Measurements from ENCODE around the gene BCL2L11. TPM values are rescaled to one million over a fixed set of nuclear protein-coding genes. Genes with fewer than 3 reads are reported as not detected.

The BCL2L11 gene
- total RNA-seq, 1 donor from 2014 or later = 221 TPM

GRCh38 chr2:111111101-111111755 lies 9.5 kb upstream of the BCL2L11 start:
- H3K4me1 Mint-ChIP-seq = peaks cover 5% of the 10 kb centered on the region
- intact Hi-C loops (cut with micrococcal nuclease) = no loop called here
- H3K4me3 Mint-ChIP-seq = no peak overlapping the region
- no peaks in the 10 kb centered on the region for H3K36me3 Mint-ChIP-seq (ENCODE audit: low read depth)
- TF ChIP-seq, protein P1, sequence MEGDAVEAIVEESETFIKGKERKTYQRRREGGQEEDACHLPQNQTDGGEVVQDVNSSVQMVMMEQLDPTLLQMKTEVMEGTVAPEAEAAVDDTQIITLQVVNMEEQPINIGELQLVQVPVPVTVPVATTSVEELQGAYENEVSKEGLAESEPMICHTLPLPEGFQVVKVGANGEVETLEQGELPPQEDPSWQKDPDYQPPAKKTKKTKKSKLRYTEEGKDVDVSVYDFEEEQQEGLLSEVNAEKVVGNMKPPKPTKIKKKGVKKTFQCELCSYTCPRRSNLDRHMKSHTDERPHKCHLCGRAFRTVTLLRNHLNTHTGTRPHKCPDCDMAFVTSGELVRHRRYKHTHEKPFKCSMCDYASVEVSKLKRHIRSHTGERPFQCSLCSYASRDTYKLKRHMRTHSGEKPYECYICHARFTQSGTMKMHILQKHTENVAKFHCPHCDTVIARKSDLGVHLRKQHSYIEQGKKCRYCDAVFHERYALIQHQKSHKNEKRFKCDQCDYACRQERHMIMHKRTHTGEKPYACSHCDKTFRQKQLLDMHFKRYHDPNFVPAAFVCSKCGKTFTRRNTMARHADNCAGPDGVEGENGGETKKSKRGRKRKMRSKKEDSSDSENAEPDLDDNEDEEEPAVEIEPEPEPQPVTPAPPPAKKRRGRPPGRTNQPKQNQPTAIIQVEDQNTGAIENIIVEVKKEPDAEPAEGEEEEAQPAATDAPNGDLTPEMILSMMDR (IDR thresholded peaks at IDR 0.05) = no peak
- ChIA-PET CTCF (interaction anchor here (1.4 kb wide), 1 partner anchor 299 kb away, joined by 5 read pairs; no protein-coding TSS in a partner anchor), POLR2A (no interaction called here)
- H3K27ac Mint-ChIP-seq = no peak overlapping the region
- H3K27me3 Mint-ChIP-seq = peaks cover 26% of the 10 kb centered on the region
- no peaks in the 10 kb centered on the region for H3K9me3 Mint-ChIP-seq
- no peak for DNase-seq
- ATAC-seq (ENCODE audit: low read depth) = no peak

DNA sequence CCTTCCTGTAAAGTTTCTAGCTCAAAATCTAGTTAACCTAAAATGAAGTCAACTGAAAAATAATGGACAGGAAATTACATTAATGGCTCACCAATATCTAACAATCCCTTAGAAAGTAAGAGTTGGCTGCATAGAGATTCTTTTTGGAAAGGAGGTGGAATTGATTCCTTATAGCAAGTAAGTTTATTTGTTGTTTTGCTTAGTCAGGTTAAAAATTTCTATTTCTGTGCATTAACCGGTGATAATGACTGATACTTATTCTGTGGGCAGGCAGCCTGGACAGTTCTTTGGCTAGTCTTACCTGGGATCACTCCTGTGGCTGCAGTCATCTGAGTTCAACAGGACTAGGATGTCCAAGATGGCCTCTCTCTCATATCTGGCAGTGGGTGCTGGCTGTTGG lies 6.9 kb upstream of the BCL2L11 start:
- no peaks in the 10 kb centered on the region for H3K9me3 Mint-ChIP-seq
- POLR2A ChIA-PET = interaction anchor here (0.6 kb wide), 2 partner anchors 33 to 44 kb away, joined by 3 to 7 read pairs; no protein-coding TSS in a partner anchor
- ATAC-seq (ENCODE audit: low read depth) = no peak
- H3K27ac Mint-ChIP-seq = no peak overlapping the region
- H3K27me3 Mint-ChIP-seq = peaks cover 28% of the 10 kb centered on the region
- H3K4me3 Mint-ChIP-seq = no peak overlapping the region
- CTCF ChIA-PET = no interaction called here
- H3K4me1 Mint-ChIP-seq = peaks cover 28% of the 10 kb centered on the region
- TF ChIP-seq, protein P1 (IDR thresholded peaks at IDR 0.05) = no peak
- intact Hi-C loops (cut with micrococcal nuclease) = no loop called here
- no peak for DNase-seq
- no peaks in the 10 kb centered on the region for H3K36me3 Mint-ChIP-seq (ENCODE audit: low read depth)

- no peak for DNase-seq
- intact Hi-C loops (cut with micrococcal nuclease) = loop anchor here (2.0 to 5.0 kb wide), 3 partner anchors 87 to 341 kb away; no protein-coding TSS in a partner anchor
- ChIA-PET POLR2A (no interaction called here), CTCF (interaction anchor here (0.7 to 2.0 kb wide), 3 partner anchors 11 to 304 kb away, joined by 3 to 6 read pairs (median 3); no protein-coding TSS in a partner anchor)
- peaks cover 24% of the 10 kb centered on the region for H3K27me3 Mint-ChIP-seq
- H3K9me3 Mint-ChIP-seq = no peaks in the 10 kb centered on the region
- no peak overlapping the region for H3K27ac Mint-ChIP-seq
- ATAC-seq (ENCODE audit: low read depth) = no peak
- H3K4me3 Mint-ChIP-seq = no peak overlapping the region
- peaks cover 5% of the 10 kb centered on the region for H3K36me3 Mint-ChIP-seq (ENCODE audit: low read depth)
- TF ChIP-seq, protein P1 (IDR thresholded peaks at IDR 0.05) = no peak
- peaks cover 40% of the 10 kb centered on the region for H3K4me1 Mint-ChIP-seq
These were observed 4.5 kb upstream of the BCL2L11 start for GRCh38 chr2:111116011-111116746.

GRCh38 chr2:111116843-111117597 lies 3.7 kb upstream of the BCL2L11 start:
- intact Hi-C loops (cut with micrococcal nuclease) = loop anchor here (1.0 to 5.0 kb wide), 5 partner anchors 88 to 582 kb away; no protein-coding TSS in a partner anchor
- ChIA-PET CTCF (interaction anchor here (0.7 to 2.0 kb wide), 8 partner anchors 10 to 305 kb away, joined by 3 to 15 read pairs (median 3); no protein-coding TSS in a partner anchor), POLR2A (interaction anchor here (0.5 to 2.0 kb wide), 6 partner anchors 10 to 582 kb away, joined by 3 to 15 read pairs (median 4); no protein-coding TSS in a partner anchor)
- H3K36me3 Mint-ChIP-seq (ENCODE audit: low read depth) = peaks cover 13% of the 10 kb centered on the region
- no peaks in the 10 kb centered on the region for H3K9me3 Mint-ChIP-seq
- TF ChIP-seq, protein P1 (IDR thresholded peaks at IDR 0.05) = no peak
- H3K27ac Mint-ChIP-seq = peak overlapping the region; percentile 9
- H3K4me1 Mint-ChIP-seq = peaks cover 40% of the 10 kb centered on the region
- H3K27me3 Mint-ChIP-seq = peaks cover 24% of the 10 kb centered on the region
- ATAC-seq (ENCODE audit: low read depth) (peak; percentile 16), DNase-seq (peak; percentile 55)
- H3K4me3 Mint-ChIP-seq = peak overlapping the region; percentile 86

Measured in activated B cell treated with CpG ODN at 0.5 μM for 24 hours (primary cell).